Tibial artery (tissue), 4 donors: ENCODE measurements around the gene ZNRF1.

ENCODE experiments used
- DNase-seq, 2 donors: peaks; one replicate each; pipeline ENCODE4 v3.0.0-alpha.2; 2019
- H3K27ac ChIP-seq, 2 donors: fragments of 200-600 bp; sonication (generic) in 1 of 2; 1 replicate in 1 of 2; 2 replicates in 1 of 2; pipeline ENCODE4 v1.5.1; 2018 to 2019; ENCODE audit warnings: mild to moderate bottlenecking in 1 of 2
- H3K27me3 ChIP-seq, 2 donors: fragments of 200-600 bp; sonication (generic) in 1 of 2; one replicate each; pipeline versions ENCODE4 v1.5.1 to v1.6.0; 2016 to 2019
- H3K36me3 ChIP-seq, 3 donors: fragments of 200-600 bp; sonication (generic) in 2 of 3; one replicate each; pipeline ENCODE4 v1.5.1; 2016 to 2019; ENCODE audit warnings: mild to moderate bottlenecking in 2 of 3
- H3K4me1 ChIP-seq, 4 donors: fragments of 200-600 bp; sonication (generic) in 2 of 4; 1 replicate in 3 of 4; 2 replicates in 1 of 4; pipeline ENCODE4 v1.5.1; 2016 to 2019
- H3K4me3 ChIP-seq, 2 donors: fragments of 200-600 bp; sonication (generic) in 1 of 2; 1 replicate in 1 of 2; 2 replicates in 1 of 2; pipeline ENCODE4 v1.5.1; 2018 to 2019; ENCODE audit warnings: mild to moderate bottlenecking in 2 of 2
- H3K9me3 ChIP-seq, 3 donors: fragments of 200-600 bp; sonication (generic) in 1 of 3; one replicate each; pipeline ENCODE4 v1.5.1; 2016 to 2019
- CTCF ChIP-seq, 2 experiments: fragments of 200-600 bp in 1 of 2; fragments of 450-650 bp in 1 of 2; IDR thresholded peaks; one replicate each; pipeline ENCODE4 v1.5.1; 2017 to 2019; ENCODE audit warnings: antibody characterized with exemption in 2 of 2, mild to moderate bottlenecking in 1 of 2, moderate library complexity in 1 of 2
- intact Hi-C: fragments of 100-400 bp; cut with DNase I; formaldehyde crosslinking; loops from one replicate; pipeline ENCODE4 v1.15.0; 2023; ENCODE audit warnings: low total_unique reads

The ZNRF1 gene

DNA sequence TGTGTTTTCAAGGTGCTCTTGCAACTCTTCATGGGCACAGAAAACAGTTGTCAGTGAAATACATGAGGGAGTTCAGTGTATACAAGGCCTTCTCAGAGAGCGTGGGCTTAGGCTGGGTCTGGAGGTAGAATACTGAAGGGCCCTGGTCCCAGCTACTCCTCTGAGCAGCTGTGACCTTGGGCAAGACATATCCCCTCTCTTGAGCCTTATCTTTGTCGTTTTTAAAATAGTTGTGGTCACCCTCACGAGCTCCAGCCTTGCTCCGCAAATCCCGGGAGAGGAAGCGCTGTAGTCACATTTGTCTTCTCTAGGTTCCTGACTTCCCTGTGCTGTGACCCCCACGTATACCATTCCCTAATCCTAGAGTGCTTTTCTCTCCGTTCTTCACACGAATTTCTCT is 3.6 kb downstream of the ZNRF1 start:
- Histone ChIP-seq H3K4me1 (peaks cover 0 to 22% (median 15%) of the 10 kb centered on the region in 4 donors), H3K27ac (no peak overlapping the region), H3K4me3 (no peak overlapping the region), H3K9me3 (no peaks in the 10 kb centered on the region), H3K36me3 (no peaks in the 10 kb centered on the region), H3K27me3 (no peaks in the 10 kb centered on the region)
- TF ChIP-seq CTCF (IDR thresholded peaks at IDR 0.05) = no peak
- no peak for DNase-seq
- intact Hi-C loops = no loop called here

- TF ChIP-seq CTCF (IDR thresholded peaks at IDR 0.05) = no peak
- no peak overlapping the region for H3K27ac ChIP-seq
- no peak overlapping the region for H3K4me3 ChIP-seq
- H3K36me3 ChIP-seq = no peaks in the 10 kb centered on the region
- intact Hi-C loops = no loop called here
- no peak for DNase-seq
- peaks cover 0 to 14% (median 10%) of the 10 kb centered on the region in 4 donors for H3K4me1 ChIP-seq
- no peaks in the 10 kb centered on the region for H3K9me3 ChIP-seq
- H3K27me3 ChIP-seq = no peaks in the 10 kb centered on the region
Observed at GRCh38 chr16:75003931-75004330, 5.1 kb downstream of the ZNRF1 start.

DNA sequence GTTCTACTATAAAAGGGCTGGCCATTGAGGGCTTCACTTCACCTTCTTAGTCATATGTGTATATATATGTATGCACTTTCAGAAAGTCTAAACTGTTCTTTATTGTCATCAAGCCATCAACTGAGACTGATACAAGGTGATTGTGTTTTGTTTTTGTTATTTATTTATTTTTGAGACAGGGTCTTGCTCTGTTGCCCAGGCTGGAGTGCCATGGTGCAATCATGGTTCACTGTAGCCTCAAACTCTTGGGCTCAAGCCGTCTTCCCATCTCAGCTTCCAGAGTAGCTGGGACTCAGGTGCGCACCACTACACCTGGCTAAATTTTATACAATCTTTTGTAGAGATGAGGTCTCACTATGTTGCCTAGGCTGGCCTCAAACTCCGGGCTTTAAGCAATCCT is 5.6 kb downstream of the ZNRF1 start:
- no peak for DNase-seq
- Histone ChIP-seq H3K27me3 (no peaks in the 10 kb centered on the region), H3K4me3 (no peak overlapping the region), H3K4me1 (peaks cover 0 to 14% (median 10%) of the 10 kb centered on the region in 4 donors), H3K27ac (no peak overlapping the region), H3K9me3 (no peaks in the 10 kb centered on the region), H3K36me3 (no peaks in the 10 kb centered on the region)
- intact Hi-C loops = no loop called here
- no peak for TF ChIP-seq CTCF (IDR thresholded peaks at IDR 0.05)

GRCh38 chr16:75005697-75006096 is 6.9 kb downstream of the ZNRF1 start:
- peaks cover 0 to 18% (median 8%) of the 10 kb centered on the region in 4 donors for H3K4me1 ChIP-seq
- intact Hi-C loops = no loop called here
- no peak overlapping the region for H3K4me3 ChIP-seq
- no peak overlapping the region for H3K27ac ChIP-seq
- DNase-seq = no peak
- TF ChIP-seq CTCF (IDR thresholded peaks at IDR 0.05) = no peak
- no peaks in the 10 kb centered on the region for H3K36me3 ChIP-seq
- H3K9me3 ChIP-seq = no peaks in the 10 kb centered on the region
- H3K27me3 ChIP-seq = no peaks in the 10 kb centered on the region

DNA sequence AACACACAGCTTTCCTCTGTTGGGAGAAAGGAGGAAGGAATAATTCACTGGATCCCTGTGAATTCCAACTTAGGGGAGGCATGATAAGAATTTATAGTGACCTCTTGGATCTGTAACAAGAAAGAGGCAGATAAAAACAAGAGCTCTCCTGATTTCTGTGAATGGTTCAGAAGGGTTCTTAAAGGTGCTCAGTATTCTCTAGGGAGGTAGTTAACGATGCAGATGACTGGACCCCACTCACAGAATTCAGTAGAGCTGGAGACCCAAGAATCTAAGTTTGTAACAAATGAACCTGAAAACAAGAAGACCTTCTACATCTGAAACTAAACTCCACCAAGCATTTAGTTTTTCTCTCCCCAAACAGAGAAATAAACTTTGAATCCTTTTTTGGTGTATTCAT is 8.6 kb downstream of the ZNRF1 start:
- Histone ChIP-seq H3K36me3 (no peaks in the 10 kb centered on the region), H3K4me3 (no peak overlapping the region), H3K9me3 (no peaks in the 10 kb centered on the region), H3K27ac (no peak overlapping the region), H3K27me3 (no peaks in the 10 kb centered on the region), H3K4me1 (peaks cover 0 to 28% (median 22%) of the 10 kb centered on the region in 4 donors)
- no peak for DNase-seq
- no peak for TF ChIP-seq CTCF (IDR thresholded peaks at IDR 0.05)
- intact Hi-C loops = no loop called here

DNA sequence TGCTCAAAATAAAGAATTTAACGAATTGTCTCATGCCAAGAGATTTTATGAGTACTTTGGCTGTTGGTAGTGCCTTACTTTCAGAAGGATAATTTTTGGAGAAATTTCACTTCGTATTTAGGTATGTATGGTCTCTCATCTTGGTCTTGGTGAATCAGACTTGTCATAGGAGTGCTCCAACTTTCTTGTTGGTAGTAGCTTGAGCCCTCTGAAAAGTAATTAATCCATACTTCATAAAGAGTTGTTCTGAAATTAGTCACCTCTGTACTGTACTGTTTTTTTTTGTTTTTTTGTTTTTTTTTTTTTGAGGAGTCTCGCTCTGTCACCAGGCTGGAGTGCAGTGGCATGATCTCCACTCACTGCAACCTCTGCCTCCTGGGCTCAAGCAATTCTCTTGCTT is 11.6 kb downstream of the ZNRF1 start:
- H3K27me3 ChIP-seq = no peaks in the 10 kb centered on the region
- no peak for TF ChIP-seq CTCF (IDR thresholded peaks at IDR 0.05)
- intact Hi-C loops = no loop called here
- H3K27ac ChIP-seq = peak overlapping the region; percentile 26 to 75
- H3K36me3 ChIP-seq = no peaks in the 10 kb centered on the region
- peaks cover 0 to 40% (median 31%) of the 10 kb centered on the region in 4 donors for H3K4me1 ChIP-seq
- DNase-seq = no peak
- no peaks in the 10 kb centered on the region for H3K9me3 ChIP-seq
- H3K4me3 ChIP-seq = no peak overlapping the region
